BE2C (cell line): ENCODE results near the gene DNM2.
"Not testable (repeated sequence)": the region's sequence is repeated elsewhere in the genome, so short reads cannot be mapped to it uniquely, and the experiment has no call there.

Source experiments
- DNase-seq: peaks from one replicate; pipeline ENCODE4 v3.0.0-alpha.2; 2020
- H3K27me3 ChIP-seq: fragments of 250-450 bp; sonication (Bioruptor Pico); 2 replicates; pipeline ENCODE4 v1.5.1; 2020; ENCODE audit warnings: mild to moderate bottlenecking
- H3K36me3 ChIP-seq: fragments of 250-450 bp; sonication (Bioruptor Pico); 2 replicates; pipeline ENCODE4 v1.5.1; 2020; ENCODE audit warnings: mild to moderate bottlenecking
- H3K4me1 ChIP-seq: fragments of 250-450 bp; sonication (Bioruptor Pico); 2 replicates; pipeline ENCODE4 v1.5.1; 2020
- H3K4me3 ChIP-seq: 2 replicates; pipeline ENCODE4 v1.5.1; 2011; ENCODE audit warnings: low read depth, low read length
- H3K9me3 ChIP-seq: fragments of 250-450 bp; sonication (Bioruptor Pico); 2 replicates; pipeline ENCODE4 v1.5.1; 2020
- CTCF ChIP-seq: IDR thresholded peaks from 2 replicates; pipeline ENCODE4 v1.5.1; 2012; ENCODE audit warnings: mild to moderate bottlenecking, low read depth, low read length

DNM2 gene

GRCh38 chr19:10871711-10872545 is 154.0 kb downstream of the DNM2 start:
- Histone ChIP-seq H3K27me3 (no peaks in the 10 kb centered on the region), H3K4me1 (no peaks in the 10 kb centered on the region; the same call in 1 of the 2 replicates), H3K4me3 (peak overlapping the region; percentile 75), H3K36me3 (no peaks in the 10 kb centered on the region), H3K9me3 (no peaks in the 10 kb centered on the region)
- TF ChIP-seq CTCF, result no peak
- peak; percentile 46 for DNase-seq

GRCh38 chr19:10872546-10873107 is 154.7 kb downstream of the DNM2 start:
- no peak for DNase-seq
- H3K36me3 ChIP-seq, result no peaks in the 10 kb centered on the region
- peak overlapping the region; percentile 75 for H3K4me3 ChIP-seq
- H3K4me1 ChIP-seq, result no peaks in the 10 kb centered on the region; the same call in 1 of the 2 replicates
- H3K27me3 ChIP-seq, result no peaks in the 10 kb centered on the region
- no peak for TF ChIP-seq CTCF
- H3K9me3 ChIP-seq, result no peaks in the 10 kb centered on the region

- TF ChIP-seq CTCF, result no peak
- DNase-seq, result no peak
- Histone ChIP-seq H3K36me3 (no peaks in the 10 kb centered on the region), H3K9me3 (no peaks in the 10 kb centered on the region), H3K4me1 (no peaks in the 10 kb centered on the region; the same call in 1 of the 2 replicates), H3K27me3 (no peaks in the 10 kb centered on the region), H3K4me3 (no peak overlapping the region)
Observed at GRCh38 chr19:10874024-10874423, 156.1 kb downstream of the DNM2 start.

- Histone ChIP-seq H3K9me3 (no peaks in the 10 kb centered on the region), H3K4me1 (peaks cover under 1% of the 10 kb centered on the region; the same call in 1 of the 2 replicates), H3K4me3 (no peak overlapping the region), H3K36me3 (peaks cover 5% of the 10 kb centered on the region; the same call in 1 of the 2 replicates), H3K27me3 (no peaks in the 10 kb centered on the region)
- no peak for DNase-seq
- no peak for TF ChIP-seq CTCF
Observed at GRCh38 chr19:10876459-10877240, 158.8 kb downstream of the DNM2 start.

GRCh38 chr19:10877608-10878007 is 159.7 kb downstream of the DNM2 start:
- H3K4me3 ChIP-seq, H3K27me3 ChIP-seq, H3K4me1 ChIP-seq, H3K36me3 ChIP-seq, H3K9me3 ChIP-seq, DNase-seq: not testable (repeated sequence)

- Histone ChIP-seq H3K4me3 (no peak overlapping the region), H3K27me3 (no peaks in the 10 kb centered on the region), H3K36me3 (peaks cover 5% of the 10 kb centered on the region; the same call in 1 of the 2 replicates), H3K9me3 (no peaks in the 10 kb centered on the region), H3K4me1 (peaks cover 4% of the 10 kb centered on the region; the same call in 1 of the 2 replicates)
- DNase-seq, result no peak
- no peak for TF ChIP-seq CTCF
Observed at GRCh38 chr19:10878253-10878652, 160.4 kb downstream of the DNM2 start.
